ENCODE data around the gene MRPL38. TPM values are rescaled to one million over a fixed set of nuclear protein-coding genes. Genes with fewer than 3 reads are reported as not detected.
A peak's percentile ranks its signal among the peaks of the same experiment; 100 is the strongest.
"Not testable (repeated sequence)": the region's sequence is repeated elsewhere in the genome, so short reads cannot be mapped to it uniquely, and the experiment has no call there.

Gene MRPL38
- total and polyA plus RNA-seq, 2 donors from 2014 or later: 89.8 to 114 TPM

DNA sequence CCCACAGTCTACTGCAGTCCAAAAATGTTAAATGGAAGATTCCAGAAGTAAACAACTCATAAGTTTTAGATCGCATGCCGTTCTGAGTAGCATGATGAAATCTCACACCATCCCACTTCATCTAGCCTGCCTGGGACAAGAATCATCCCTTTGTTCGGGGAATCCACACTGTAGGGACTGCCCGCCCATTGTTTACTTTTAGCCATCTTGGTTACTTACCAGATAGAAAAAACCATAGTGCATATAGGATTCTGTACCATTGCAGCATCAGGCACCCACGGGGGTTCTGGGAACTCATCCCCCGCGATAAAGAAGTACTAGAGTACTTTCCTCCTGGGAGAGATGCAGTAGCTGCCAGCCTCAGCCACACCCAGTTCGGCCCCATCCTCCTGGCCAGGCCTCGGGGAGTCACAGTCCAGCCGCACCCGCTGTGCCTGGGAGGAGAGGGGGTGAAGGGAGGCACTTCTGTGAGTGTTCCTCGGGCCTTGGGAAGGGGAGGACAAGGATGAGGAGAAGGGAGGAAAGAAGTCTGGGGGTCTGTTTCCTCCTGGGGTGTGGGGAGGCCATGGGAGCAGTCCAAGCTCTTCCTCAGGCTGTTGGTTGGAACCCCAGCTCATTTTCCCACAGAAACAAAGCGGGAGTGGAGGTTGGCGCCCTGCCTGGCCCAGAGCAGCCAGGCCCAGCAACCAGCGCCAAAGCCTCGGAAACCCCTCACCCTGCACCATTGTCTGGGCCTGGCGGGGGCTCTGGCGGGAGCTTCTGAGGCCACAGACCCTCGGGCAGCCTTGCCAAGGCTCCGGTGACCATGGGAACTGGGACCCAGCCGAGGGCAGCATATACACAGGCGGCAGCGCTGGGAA is 35.2 kb downstream of the MRPL38 start:
- TF ChIP-seq, protein P1, sequence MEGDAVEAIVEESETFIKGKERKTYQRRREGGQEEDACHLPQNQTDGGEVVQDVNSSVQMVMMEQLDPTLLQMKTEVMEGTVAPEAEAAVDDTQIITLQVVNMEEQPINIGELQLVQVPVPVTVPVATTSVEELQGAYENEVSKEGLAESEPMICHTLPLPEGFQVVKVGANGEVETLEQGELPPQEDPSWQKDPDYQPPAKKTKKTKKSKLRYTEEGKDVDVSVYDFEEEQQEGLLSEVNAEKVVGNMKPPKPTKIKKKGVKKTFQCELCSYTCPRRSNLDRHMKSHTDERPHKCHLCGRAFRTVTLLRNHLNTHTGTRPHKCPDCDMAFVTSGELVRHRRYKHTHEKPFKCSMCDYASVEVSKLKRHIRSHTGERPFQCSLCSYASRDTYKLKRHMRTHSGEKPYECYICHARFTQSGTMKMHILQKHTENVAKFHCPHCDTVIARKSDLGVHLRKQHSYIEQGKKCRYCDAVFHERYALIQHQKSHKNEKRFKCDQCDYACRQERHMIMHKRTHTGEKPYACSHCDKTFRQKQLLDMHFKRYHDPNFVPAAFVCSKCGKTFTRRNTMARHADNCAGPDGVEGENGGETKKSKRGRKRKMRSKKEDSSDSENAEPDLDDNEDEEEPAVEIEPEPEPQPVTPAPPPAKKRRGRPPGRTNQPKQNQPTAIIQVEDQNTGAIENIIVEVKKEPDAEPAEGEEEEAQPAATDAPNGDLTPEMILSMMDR (IDR thresholded peaks at IDR 0.05; ENCODE audit: borderline replicate concordance, extremely low read depth, insufficient read depth): no peak
- Histone ChIP-seq H3K4me1 (ENCODE audit: control insufficient read depth in 2 of 3, insufficient read depth in 2 of 3, low read depth in 1 of 3, low read length in 3 of 3) (peaks cover 0 to 13% (median 10%) of the 10 kb centered on the region in 3 donors), H3K4me3 (ENCODE audit: low read length in 3 of 3) (no peak overlapping the region), H3K9me3 (ENCODE audit: control insufficient read depth in 2 of 3, insufficient read depth in 1 of 3, low read length in 3 of 3) (no peaks in the 10 kb centered on the region), H3K9ac (ENCODE audit: low read length in 3 of 3) (no peak overlapping the region), H3K36me3 (ENCODE audit: control insufficient read depth in 2 of 3, insufficient read depth in 3 of 3, low read length in 3 of 3) (no peaks in the 10 kb centered on the region), H3K27me3 (ENCODE audit: control insufficient read depth, insufficient read depth, low read length) (no peaks in the 10 kb centered on the region), H3K27ac (ENCODE audit: low read depth in 2 of 2, low read length in 2 of 2) (no peak overlapping the region)
- DNase-seq: peak in 1 of 5 donors; percentile 39
- intact Hi-C loops (cut with DNase I): no loop called here
- no peak for FAIRE-seq

GRCh38 chr17:75868730-75869281 is 35.9 kb downstream of the MRPL38 start:
- FAIRE-seq; DNase-seq; H3K27me3 ChIP-seq (ENCODE audit: control insufficient read depth, insufficient read depth, low read length); H3K36me3 ChIP-seq (ENCODE audit: control insufficient read depth in 2 of 3, insufficient read depth in 3 of 3, low read length in 3 of 3); intact Hi-C loops (cut with DNase I); H3K9me3 ChIP-seq (ENCODE audit: control insufficient read depth in 2 of 3, insufficient read depth in 1 of 3, low read length in 3 of 3); H3K9ac ChIP-seq (ENCODE audit: low read length in 3 of 3); H3K4me3 ChIP-seq (ENCODE audit: low read length in 3 of 3); H3K27ac ChIP-seq (ENCODE audit: low read depth in 2 of 2, low read length in 2 of 2): not testable (repeated sequence)
- peaks cover 0 to 15% (median 10%) of the 10 kb centered on the region in 3 donors for H3K4me1 ChIP-seq (ENCODE audit: control insufficient read depth in 2 of 3, insufficient read depth in 2 of 3, low read depth in 1 of 3, low read length in 3 of 3)

DNA sequence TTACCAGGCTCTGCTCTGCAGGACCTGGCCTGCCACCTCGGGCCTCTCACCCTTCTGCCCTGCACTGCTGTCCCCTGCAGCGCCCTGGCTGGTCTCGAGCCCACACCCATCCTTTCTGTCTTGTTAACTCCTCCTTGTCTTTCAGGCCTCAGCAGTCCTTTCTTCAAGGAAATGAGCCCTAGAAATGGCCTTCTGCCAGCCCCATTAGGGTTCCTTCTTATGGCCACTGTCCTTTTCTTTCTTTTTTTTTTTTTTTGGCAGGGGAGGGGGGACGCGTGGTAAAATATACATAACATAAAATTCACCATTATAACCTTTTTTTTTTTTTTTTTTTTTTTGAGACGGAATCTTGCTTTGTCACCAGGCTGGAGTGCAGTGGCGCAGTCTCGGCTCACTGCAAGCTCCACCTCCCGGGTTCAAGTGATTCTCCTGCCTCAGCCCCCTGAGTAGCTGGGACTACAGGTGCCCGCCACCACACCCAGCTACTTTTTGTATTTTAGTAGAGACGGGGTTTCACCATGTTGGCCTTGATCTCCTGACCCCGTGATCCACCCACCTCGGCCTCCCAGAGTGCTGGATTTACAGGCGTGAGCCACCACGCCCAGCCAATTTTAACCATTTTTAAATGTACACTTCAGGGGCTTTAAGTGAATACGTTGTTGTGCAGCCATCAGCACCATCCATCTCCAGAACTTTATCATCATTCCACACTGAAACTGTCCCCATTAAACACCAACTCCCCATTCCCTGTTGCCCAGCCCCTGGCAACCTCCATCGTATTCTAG is 39.1 kb downstream of the MRPL38 start:
- intact Hi-C loops (cut with DNase I); H3K27me3 ChIP-seq (ENCODE audit: control insufficient read depth, insufficient read depth, low read length); H3K27ac ChIP-seq (ENCODE audit: low read depth in 2 of 2, low read length in 2 of 2); H3K9ac ChIP-seq (ENCODE audit: low read length in 3 of 3); H3K9me3 ChIP-seq (ENCODE audit: control insufficient read depth in 2 of 3, insufficient read depth in 1 of 3, low read length in 3 of 3); DNase-seq; H3K36me3 ChIP-seq (ENCODE audit: control insufficient read depth in 2 of 3, insufficient read depth in 3 of 3, low read length in 3 of 3); FAIRE-seq; H3K4me3 ChIP-seq (ENCODE audit: low read length in 3 of 3); H3K4me1 ChIP-seq (ENCODE audit: control insufficient read depth in 2 of 3, insufficient read depth in 2 of 3, low read depth in 1 of 3, low read length in 3 of 3): not testable (repeated sequence)

- H3K9me3 ChIP-seq (ENCODE audit: control insufficient read depth in 2 of 3, insufficient read depth in 1 of 3, low read length in 3 of 3); H3K4me3 ChIP-seq (ENCODE audit: low read length in 3 of 3); DNase-seq; H3K4me1 ChIP-seq (ENCODE audit: control insufficient read depth in 2 of 3, insufficient read depth in 2 of 3, low read depth in 1 of 3, low read length in 3 of 3); H3K36me3 ChIP-seq (ENCODE audit: control insufficient read depth in 2 of 3, insufficient read depth in 3 of 3, low read length in 3 of 3); intact Hi-C loops (cut with DNase I); H3K27me3 ChIP-seq (ENCODE audit: control insufficient read depth, insufficient read depth, low read length); H3K9ac ChIP-seq (ENCODE audit: low read length in 3 of 3); FAIRE-seq: not testable (repeated sequence)
- H3K27ac ChIP-seq (ENCODE audit: low read depth in 2 of 2, low read length in 2 of 2): peak overlapping the region; percentile 22 to 28
Observed at GRCh38 chr17:75864887-75865286, 39.8 kb downstream of the MRPL38 start.

Measured in kidney (tissue), 14 donors.